ENCODE measurements around the gene AMDHD2.

Gene AMDHD2

DNA sequence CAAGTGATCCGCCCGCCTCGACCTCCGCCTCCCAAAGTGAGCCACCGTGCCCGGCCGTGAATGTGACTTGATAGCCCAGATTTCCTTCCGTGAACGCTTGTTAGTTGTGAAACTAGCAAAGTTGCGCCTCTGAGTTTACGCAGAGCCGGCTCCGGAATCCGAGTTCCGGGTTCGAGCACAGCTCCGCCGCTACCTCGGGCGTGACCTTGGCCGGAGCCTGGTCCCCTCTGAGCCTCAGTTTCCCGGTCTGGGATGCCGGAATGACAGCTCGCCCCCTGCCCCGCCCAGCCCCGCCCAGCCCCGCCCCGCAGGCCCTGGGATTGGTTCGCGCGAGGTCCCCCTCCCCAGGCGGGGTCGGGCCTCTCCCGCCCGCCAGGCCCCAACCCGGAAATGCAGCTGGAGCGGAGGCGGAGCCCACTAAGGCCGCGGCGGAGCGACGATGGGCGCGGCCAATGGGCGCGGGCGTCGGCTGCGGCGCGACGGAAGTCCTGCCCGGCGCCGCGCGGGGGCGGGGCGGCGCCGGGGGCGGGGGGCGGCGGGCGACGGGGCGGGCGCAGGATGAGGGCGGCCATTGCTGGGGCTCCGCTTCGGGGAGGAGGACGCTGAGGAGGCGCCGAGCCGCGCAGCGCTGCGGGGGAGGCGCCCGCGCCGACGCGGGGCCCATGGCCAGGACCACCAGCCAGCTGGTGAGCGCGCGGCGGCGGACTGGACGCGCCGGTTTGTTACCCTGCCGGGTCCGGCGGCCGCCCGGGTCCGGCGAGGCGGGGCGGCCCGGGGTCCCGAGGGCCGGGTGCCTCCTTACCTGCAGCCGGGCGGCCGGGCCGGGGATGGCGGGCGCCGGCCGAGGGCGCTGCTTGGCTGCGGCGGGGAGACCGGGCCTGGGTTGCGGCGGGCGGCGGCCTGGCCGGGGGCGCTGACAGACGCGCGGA, 17.5 kb downstream of the AMDHD2 start, which contains the start of gene PDPK1:
PDPK1 (plus strand) TSS at position 571 of the 929 bp plus-strand sequence; CDS start at position 663, 92 bp downstream.
- no peak for TF ChIP-seq CTCF (IDR thresholded peaks at IDR 0.05)

DNA sequence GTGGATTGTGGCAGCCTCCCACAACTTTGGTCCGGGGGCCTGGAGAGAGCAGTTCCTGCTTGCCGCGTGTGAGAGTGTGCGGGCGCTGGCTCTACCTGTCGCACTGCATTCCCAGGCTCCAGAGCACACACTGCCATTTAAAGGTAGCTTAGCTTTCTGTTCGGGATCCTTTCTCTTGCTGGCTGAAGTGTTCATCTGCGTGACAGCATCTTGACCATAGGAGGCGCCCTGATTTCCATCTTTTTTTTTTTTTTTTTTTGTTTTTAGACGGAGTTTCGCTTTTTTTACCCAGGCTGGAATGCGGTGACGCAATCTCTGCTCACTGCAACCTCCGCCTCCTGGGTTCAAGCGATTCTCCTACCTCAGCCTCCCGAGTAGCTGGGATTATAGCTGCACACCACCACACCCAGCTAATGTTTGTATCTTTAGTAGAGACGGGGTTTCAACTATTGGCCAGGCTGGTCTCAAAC, 31.3 kb downstream of the AMDHD2 start:
- TF ChIP-seq CTCF (IDR thresholded peaks at IDR 0.05), result peak; percentile 35

Data from LNCAP (cell line).